GM21423 (cell line): ENCODE results near the gene TPK1.
A peak's percentile ranks its signal among the peaks of the same experiment; 100 is the strongest.

Experiments used
- ATAC-seq: cut with Tn5 transposase; IDR thresholded peaks from one replicate; pipeline ENCODE4 v1.9.1; 2021; ENCODE audit warnings: mild to moderate bottlenecking, moderate library complexity; ENCODE audit not compliant: unreplicated experiment

TPK1 gene

DNA sequence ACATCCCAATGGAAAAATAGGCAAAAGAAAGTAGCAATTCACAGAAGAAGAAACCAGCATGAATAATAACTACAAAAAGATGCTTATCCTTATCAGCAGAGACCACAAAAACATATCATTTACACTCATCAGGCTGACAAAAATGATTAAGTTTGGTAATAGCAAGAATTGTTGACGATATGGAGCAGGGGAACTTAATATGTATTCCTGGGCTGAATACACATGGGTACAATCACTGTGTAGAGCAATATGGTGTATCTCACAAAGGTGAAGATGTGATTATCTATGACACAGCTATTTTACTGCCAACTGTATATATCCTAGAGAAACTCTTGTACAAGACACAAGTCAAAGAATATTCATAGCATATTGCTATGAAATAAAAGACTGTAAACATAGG, 290.5 kb downstream of the TPK1 start:
- no peak for ATAC-seq

DNA sequence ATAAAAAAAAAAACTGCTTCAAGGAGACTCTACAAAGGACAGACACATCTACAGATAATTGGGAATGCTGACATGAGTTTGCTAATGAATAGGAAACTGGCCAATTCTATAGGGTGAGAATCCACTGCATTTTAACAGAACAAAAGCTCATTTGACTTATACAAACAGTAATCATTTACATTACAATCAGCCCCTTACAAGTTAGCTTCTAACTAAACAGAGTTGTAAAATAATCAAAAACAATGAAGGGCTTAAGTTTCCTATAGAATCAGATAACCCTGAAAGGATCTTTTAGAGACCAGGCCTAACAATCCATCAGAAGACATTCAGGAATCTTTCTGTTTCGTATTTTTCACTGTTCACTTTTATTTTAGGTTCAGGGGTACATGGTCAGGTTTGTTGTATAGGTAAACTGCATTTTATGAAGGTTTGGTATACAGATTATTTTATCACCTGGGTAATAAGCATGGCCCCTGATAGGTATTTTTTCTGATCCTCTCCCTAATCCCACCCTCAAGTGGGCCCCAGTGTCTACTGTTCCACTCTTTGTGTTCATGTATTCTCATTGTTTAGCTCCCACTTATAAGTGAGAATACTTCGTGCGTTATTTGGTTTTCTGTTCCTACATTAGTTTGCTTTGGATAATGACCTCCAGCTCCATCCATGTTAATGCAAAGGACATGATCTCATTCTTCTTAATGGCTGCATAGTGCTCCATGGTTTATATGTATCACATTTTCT, 301.0 kb downstream of the TPK1 start:
- ATAC-seq: no peak

DNA sequence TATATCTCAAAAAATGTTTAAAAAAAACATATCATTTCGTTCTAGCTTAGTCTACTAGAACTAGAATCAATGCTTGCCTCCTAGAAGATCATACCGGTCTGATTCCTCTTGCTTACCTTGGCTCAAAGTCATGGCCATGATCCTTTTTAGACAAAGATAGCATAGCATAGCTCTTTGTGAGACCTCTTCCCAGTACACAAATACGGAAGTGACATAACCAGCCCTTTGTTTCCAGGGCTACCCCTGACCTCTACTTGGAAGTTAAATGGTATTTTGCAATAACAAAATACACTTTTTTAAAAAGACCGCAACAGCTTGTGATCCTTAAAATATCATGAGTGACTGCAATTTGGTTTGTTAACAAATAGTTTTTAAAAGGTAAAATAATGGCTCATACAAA, 301.7 kb downstream of the TPK1 start:
- no peak for ATAC-seq

DNA sequence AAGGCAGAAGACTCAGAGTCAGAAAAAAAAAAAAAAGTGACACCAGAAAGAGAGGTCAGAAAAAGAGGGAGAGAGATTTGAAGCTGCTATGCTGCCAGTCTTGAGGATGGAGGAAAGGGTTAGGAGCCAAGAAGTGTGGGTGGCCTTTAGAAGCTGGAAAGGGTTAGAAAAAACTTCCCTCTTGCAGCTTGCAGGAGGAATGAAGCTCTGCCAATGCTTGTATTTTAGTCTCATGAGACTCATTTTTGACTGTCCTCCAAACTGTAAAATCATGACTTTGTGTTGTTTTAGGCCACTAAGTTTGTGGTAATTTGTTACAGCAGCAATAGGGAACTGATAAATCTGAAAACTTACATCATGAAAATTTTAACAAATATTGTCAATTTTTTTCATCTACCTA, 304.7 kb downstream of the TPK1 start:
- ATAC-seq: no peak

DNA sequence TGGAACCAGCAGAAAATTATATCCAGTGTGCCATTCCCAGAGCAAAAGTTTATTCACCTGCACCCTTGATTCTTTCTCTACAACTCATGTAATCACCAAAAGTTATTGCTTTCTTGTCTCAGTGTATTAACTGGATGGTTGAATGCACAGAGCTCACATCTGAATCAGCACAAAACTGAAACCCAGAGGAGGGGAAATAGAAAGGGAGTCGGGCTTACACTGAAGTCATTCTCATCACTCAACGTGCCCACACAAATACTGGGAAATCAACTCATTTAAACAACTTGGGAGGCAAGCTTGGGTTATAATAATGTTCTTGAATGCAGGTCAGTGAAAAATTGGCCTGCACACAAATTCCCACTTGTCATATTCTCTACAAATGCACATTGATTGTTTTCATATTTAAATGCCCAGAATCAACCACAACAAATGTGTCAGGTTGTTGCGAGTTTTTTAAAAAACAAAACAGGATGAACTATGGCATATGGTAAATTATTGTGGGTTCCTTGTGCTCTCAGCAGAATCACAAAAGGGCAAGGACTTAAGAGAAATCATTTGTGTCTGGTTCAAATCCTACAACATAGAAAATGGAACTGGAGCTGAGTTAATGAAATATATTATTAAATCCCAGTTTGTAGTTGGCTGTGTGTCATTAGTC, 306.5 kb downstream of the TPK1 start:
- ATAC-seq: peak; percentile 98

DNA sequence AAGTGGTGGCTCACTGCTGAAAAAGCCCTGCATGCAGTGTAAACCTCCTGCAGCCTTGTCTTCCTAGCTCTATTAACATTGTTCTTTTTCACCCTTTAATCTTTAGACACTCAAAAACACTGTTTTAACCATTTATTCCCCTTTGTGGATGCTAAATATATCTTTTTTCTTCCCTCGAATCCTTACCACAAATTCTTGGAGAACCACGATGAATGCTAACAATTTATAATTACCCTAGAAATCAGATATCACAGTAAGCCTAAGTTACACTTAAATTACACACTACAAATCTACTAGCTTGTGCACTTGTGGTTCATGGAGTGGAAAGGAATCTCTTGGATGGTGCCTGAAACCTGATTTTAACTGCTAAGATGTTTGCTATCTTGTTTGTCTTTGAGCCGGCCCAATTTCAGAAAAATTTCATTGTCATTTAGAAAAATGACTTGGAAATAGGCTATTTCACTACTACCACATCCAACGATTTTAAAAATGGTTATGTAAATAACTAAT, 307.3 kb downstream of the TPK1 start:
- ATAC-seq: no peak

DNA sequence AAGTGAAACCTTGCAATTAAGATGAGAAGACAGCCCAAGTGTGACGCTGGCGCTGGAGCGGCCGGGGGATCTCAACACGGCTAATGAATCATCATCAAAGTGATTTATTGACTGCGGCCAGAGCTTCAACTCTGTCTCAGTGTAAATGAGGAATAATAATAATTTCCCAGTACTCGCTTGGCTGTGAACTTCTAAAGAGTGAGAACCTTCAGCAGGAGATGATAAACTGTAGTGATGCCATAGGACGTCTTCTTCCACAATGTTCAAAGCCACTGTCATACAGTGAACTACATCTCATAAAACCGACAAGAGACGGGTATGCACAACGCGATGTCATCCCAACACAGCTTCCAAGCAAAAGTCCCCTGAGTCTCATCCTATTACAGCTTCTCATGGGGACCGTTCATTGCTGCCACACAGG, 308.8 kb downstream of the TPK1 start:
- no peak for ATAC-seq

DNA sequence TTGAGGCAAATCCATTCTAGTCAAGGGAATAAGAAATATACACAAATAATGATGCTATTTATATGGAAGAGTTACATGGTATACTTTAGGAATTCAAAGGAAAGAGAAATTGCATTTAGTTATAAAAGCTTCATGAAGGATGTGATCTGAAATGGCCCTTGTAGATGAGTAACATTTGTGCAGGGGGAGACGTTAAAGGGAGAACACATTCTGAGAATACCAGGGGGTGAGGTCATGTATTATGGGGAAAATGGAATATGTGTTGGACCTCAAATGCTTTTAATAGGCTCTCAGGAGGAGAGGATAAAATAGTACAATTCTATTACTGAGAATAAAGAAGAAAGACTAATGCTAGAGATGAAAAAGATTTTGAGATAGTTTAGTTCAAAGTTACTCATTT, 309.9 kb downstream of the TPK1 start:
- no peak for ATAC-seq

DNA sequence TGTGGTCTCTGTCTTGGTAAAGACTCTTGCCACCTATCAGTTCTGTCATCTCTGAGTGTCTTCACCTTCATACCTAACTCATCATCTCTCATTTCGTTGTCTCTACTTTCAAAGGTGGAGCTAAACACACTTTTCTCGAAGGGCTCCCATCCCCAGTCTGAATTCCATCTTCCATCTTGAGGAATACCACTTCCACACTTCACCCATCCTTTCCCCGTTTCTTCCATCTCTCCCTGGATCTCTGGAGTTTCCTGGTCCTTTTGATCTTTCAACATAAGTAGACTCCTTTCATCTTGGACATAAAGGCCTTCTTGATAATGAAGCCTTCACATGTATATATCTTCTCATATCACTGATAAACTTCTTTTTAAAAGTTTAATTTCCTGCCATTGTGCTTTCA, 311.6 kb downstream of the TPK1 start:
- ATAC-seq: no peak

DNA sequence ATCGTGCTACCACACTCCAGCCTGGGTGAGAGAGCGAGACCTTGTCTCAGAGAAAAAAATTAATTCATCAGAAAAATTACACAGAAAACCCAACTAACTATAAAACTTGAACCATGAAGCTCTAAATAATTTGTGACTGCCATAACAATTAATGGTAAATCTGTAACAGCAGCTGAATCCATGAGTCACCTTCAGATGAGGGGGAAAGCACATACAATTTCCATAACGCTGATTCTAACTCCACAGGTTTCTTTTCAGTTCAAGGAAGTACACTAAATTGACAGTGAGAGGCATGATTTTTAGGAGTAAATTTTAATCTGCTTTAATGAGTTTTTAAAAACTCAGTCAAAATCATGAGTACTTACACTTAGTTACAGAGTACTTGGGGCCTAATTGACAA, 312.2 kb downstream of the TPK1 start:
- no peak for ATAC-seq

DNA sequence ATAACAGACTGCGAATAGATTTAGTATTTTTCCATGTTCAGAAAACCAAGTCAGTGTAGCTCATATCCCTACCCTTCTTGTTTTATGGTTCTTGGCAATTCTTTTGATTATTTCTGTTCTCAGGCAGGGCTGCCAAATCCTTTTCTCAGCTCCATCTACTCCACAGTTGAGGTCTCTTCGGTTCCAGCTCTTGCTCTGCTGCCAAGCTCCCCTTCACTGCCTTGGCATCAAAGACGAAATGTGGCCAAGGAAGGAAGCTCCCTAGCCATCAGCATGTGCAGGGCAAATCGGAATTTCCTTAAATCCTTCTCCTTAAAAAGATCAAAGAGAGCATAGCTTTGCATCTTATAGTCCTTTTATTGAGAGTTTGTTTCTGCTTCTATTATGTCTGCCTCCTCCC, 315.9 kb downstream of the TPK1 start:
- no peak for ATAC-seq

DNA sequence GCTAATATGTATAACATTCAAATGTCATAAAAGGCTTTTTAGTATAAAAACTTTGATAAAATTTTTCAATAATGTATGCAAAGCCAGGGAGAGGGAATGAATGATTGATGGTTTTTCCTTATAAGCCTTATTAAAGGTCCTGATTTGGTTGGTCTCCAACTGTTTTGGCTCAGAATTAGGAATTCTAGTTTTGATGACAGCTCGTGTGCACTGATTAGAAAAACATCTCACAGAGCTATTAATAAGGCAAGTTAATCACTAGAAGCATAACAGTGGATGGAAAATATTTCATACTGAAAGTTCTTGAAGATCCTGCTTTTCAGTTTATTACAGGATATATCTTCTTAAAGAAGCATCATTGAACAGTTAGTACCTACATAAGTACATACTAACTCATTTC, 317.5 kb downstream of the TPK1 start:
- ATAC-seq: no peak

DNA sequence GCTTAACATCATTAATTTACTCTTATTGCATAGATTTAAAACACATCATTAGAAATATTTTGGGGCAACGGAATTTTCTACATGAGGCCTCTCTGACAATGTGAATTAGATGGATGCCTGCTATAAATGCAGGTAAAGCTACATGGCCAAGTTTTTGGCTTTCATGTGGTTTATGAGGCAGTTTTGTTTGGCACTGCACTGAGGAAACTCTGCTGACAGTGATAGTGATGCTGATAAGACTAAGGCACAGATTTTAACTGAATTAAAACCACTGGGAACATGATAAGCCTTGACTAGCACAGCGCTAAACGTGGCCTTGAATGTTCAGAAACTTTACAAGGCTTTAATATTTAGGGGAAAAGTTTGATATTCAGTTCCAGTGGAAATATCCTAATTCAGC, 318.1 kb downstream of the TPK1 start:
- ATAC-seq: no peak

DNA sequence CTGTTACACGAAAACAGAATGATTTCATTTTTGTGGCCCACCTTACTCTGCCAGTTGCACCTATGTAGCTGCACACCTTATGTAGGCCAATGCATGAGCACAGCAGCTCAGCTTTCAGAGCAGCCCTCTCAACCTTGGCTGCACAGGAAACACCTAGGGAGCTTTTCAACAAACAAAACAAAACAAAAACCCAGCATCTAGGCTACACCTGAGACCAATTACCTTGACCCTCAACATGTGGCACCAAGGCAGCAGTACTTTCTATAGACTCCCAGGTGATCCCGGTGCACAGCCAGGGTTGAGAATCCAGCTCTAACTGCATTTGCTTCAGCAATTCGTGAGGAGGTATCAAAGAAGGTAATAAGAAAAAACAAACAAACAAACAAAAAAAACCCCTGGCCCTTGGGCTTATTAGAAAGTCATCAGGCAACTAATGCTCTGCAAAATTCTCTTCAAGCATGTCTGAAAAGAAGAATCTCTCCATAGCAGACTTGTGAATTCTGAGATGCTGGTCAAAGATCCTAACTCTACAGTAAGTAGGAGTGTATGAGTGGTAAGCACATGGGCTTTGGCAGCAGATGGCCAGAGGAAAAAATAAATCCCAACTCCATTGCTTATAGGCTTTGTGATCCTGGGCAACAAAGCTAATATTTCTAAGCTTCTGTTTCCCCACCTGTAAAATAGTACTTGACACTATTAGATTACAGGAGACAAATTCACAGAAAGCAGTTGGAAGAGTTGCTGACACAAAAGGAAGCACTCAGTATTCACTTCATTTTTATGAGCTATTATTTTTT, 318.9 kb downstream of the TPK1 start:
- ATAC-seq: no peak

DNA sequence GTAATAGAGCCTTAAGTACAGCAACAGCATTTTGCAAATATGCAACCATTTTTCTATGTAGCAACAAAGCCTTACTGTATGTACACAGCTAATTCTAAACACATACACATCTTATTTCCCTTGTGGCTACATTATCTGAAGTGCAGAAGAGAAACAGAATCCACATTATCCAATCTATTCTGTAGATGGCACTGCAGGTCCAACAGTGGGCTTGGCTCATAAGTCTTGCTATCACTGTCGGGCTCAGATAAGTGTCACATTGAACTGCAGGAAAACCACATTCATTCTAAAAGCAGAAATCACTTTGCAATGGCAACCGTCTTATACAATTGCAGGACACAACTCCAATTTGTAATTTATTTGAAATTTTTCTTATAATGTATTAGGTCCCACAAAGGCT, 322.5 kb downstream of the TPK1 start:
- ATAC-seq: no peak

DNA sequence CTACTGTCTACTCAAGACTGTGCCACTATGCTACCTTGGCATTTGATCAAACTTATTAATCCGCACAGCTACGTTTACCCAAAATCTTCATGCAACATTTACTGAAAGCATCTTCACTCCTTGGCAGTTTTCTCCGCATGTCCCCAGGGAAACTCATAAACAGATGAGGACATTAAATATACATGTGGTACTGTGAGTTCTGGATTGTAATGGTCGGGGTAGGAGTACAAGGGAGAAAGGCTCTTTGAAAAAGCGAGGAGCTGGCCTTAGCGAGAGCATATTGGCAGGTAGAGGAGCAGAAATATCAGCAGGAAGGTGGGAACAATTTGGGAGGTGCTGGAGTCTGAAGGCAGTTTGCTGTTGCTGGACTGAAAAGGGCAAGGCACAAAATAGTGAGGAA, 325.2 kb downstream of the TPK1 start:
- ATAC-seq: no peak

DNA sequence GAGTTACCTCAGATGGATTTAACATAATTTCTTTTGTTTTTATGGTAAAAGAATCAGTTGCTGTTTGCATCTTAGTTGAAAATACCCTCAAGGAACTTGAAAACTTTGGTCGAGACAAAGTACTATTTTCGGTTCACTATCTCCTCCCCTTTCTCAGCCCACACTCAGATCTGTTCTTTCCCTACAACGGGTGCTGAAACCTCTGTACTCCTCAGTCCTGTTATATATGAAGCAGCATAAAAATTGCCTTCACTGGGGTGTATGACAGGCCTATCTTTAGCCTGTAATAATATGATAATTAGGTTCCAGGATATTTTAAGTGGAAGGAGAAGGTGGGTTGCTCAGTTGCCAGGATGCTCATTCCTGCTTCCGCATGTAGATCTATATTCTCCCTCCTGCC, 327.2 kb downstream of the TPK1 start:
- peak; percentile 60 for ATAC-seq

DNA sequence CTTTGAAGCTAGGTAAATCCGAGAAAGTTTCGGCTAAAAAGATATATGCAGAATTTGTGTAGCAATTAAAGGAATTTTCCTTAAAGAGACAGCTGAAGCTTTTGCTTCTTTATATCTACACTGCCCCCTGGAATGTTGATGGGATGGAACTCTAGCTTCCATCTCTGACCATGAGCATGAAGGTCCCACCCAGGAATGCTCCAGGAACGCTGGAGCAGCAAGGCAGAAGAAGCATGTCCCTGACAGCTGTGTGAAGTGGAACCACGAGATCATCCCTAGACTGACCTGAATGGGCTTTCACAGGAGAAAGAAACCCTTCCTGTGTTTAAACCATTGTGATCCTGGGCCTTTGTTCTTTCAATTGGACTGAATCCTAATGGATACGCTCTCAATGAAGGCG, 332.6 kb downstream of the TPK1 start:
- no peak for ATAC-seq

DNA sequence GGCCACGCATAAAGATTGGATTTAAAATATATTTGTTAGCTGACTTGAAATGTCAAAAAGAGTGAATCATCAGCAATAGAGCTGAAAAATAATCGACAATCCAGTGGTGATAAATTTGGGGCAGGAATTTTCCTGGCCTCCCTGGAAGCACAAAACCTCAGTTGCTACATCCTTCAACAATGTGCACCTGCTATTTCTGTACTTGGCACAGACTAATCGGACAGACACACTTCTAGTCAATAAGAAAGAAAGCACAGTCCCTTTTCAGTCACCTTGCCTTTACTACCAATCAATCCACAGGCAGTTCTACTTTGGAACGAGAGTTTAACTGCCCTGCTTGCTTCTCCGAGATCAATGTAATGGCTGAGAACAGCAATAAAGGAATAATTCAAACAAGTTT, 335.6 kb downstream of the TPK1 start:
- no peak for ATAC-seq

DNA sequence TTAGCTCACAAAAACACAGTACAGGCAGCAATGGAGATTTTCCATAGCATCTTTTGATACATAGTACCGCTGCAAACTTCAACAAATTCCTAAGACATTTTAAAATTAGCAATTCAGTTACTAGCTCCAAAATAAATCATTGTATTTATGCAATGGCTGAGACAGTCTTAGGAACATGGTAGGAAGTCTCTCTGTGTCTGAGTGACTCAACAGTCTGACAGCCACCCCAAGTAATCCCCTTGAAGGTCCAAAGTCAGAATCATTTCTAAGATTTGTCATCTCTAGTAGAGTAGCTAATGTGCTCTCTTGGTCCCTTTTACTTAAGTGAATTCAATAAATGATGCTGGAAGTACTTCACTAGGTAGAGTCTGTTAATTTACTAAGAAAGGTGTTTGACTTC, 338.6 kb downstream of the TPK1 start:
- ATAC-seq: no peak

DNA sequence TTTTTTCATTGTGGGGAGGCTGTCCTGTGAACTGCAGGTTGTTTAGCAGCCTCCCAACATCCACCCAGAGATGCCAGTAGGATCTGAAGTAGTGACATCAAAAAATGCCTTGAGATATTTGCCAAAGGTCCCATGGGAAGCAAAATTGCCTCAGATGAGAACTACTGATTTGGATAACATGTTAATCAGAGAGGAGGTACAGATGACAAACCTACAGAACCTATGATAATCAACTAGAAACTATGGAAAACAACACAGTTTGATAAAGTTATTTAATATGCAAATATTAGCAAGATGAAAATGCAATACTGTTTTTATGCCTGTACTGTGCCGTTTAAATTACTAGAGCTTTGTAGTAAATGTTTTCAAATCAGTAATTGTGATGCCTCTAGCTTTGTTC, 341.5 kb downstream of the TPK1 start:
- no peak for ATAC-seq

DNA sequence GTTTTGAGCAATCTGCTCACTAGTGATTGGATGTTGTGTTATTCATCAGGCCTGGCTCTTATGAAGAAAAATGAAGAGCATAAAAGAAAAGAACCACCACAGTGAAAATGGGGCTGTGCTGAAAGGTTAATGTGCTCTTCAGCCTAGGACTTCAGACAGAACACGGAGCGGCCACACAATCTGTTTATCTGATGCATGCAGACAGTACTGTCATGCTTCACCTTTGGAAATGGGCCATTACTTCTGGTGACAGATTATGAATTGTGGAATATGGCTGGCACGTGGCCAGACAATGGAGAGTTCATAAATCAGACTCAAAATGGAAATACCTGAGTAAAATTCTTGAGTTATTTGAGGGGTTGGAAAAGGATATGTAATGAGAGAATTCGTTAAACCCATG, 346.3 kb downstream of the TPK1 start:
- ATAC-seq: no peak
